Suprapubic skin (tissue), 4 donors: ENCODE measurements around the gene CACNA2D1. TPM values are rescaled to one million over a fixed set of nuclear protein-coding genes. Genes with fewer than 3 reads are reported as not detected.

Experiments used
- DNase-seq, 2 donors: peaks; one replicate each; pipeline ENCODE4 v3.0.0-alpha.2; 2019; ENCODE audit warnings: low spot score in 2 of 2
- H3K27ac ChIP-seq: fragments of 200-600 bp; sonication (generic); one replicate; pipeline ENCODE4 v1.5.1; 2019
- H3K27me3 ChIP-seq: fragments of 200-600 bp; sonication (generic); one replicate; pipeline ENCODE4 v1.5.1; 2019
- H3K36me3 ChIP-seq: fragments of 200-600 bp; sonication (generic); one replicate; pipeline ENCODE4 v1.5.1; 2019
- H3K4me1 ChIP-seq: fragments of 200-600 bp; sonication (generic); one replicate; pipeline ENCODE4 v1.5.1; 2019
- H3K4me3 ChIP-seq: fragments of 200-600 bp; sonication (generic); one replicate; pipeline ENCODE4 v1.5.1; 2019; ENCODE audit warnings: mild to moderate bottlenecking
- H3K9me3 ChIP-seq: fragments of 200-600 bp; sonication (generic); one replicate; pipeline ENCODE4 v1.5.1; 2019
- CTCF ChIP-seq, 2 donors: fragments of 200-600 bp in 1 of 2; fragments of 450-650 bp in 1 of 2; sonication (generic) in 1 of 2; IDR thresholded peaks; one replicate each; pipeline ENCODE4 v1.5.1; 2016 to 2019; ENCODE audit warnings: antibody characterized with exemption in 2 of 2, mild to moderate bottlenecking in 1 of 2, moderate library complexity in 1 of 2
- EP300 ChIP-seq: sonication (generic); formaldehyde crosslinking; IDR thresholded peaks from one replicate; pipeline ENCODE4 v1.6.1; 2017; ENCODE audit warnings: antibody characterized with exemption
- POLR2A ChIP-seq, 2 donors: fragments of 450-650 bp; IDR thresholded peaks; one replicate each; pipeline ENCODE4 v1.6.1; 2017; ENCODE audit warnings: antibody characterized with exemption in 2 of 2, mild to moderate bottlenecking in 2 of 2, moderate library complexity in 2 of 2
- POLR2AphosphoS5 ChIP-seq, 3 donors: sonication (generic); formaldehyde crosslinking; IDR thresholded peaks; one replicate each; pipeline ENCODE4 v1.6.1; 2017; ENCODE audit warnings: antibody characterized with exemption in 3 of 3
- WGBS: methylation state at CpG from one replicate; pipeline ENCODE4 v1.1.5; 2018; 5-methylcytosine and 5-hydroxymethylcytosine counted together
- total RNA-seq, 4 donors: library from RNA; depleted of rRNA; stranded (reverse); fragments of >200 nt; gene quantifications; one replicate each; pipeline ENCODE4 v1.1.0, GENCODE V29; 2016

Gene CACNA2D1
- total RNA-seq, 4 donors from 2014 or later = 9.3 to 16.9 (median 10.6) TPM

DNA sequence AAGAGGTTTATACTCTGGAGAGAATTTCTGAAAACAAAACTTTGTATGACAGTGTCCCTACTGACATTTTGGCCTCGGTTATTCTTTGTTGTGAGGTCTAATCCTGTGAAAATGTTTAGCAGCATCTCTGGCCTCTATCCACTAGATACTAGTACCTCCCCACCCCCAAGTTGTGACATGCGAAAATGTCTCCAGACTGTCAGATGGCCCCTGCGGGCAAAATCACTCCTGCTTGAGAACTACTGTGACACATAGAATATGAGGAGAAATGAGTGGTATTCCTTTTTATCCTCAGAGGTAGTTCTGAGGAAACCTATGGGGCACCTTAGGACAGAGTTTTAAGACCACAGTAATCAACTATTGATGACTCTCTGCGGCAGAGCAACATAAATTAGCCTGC lies 358.5 kb downstream of the CACNA2D1 start:
- TF ChIP-seq POLR2A (IDR thresholded peaks at IDR 0.05) = no peak
- TF ChIP-seq CTCF (IDR thresholded peaks at IDR 0.05) = no peak
- no peak for TF ChIP-seq POLR2AphosphoS5 (IDR thresholded peaks at IDR 0.05)
- no peak for TF ChIP-seq EP300

GRCh38 chr7:82081644-82082224 lies 361.8 kb downstream of the CACNA2D1 start:
- WGBS = 81% methylated on average over 9 of the region's 12 CpGs
- Histone ChIP-seq H3K4me1 (no peaks in the 10 kb centered on the region), H3K27ac (no peak overlapping the region), H3K9me3 (no peaks in the 10 kb centered on the region), H3K27me3 (no peaks in the 10 kb centered on the region), H3K4me3 (no peak overlapping the region), H3K36me3 (peaks cover 4% of the 10 kb centered on the region)
- no peak for TF ChIP-seq POLR2A (IDR thresholded peaks at IDR 0.05)
- no peak for TF ChIP-seq CTCF (IDR thresholded peaks at IDR 0.05)
- TF ChIP-seq POLR2AphosphoS5 (IDR thresholded peaks at IDR 0.05) = no peak
- no peak for TF ChIP-seq EP300
- no peak for DNase-seq

More for the DNA sequence above, 358.5 kb downstream of the CACNA2D1 start:
- Histone ChIP-seq H3K4me1 (no peaks in the 10 kb centered on the region), H3K36me3 (peaks cover 4% of the 10 kb centered on the region), H3K9me3 (no peaks in the 10 kb centered on the region), H3K4me3 (no peak overlapping the region), H3K27me3 (no peaks in the 10 kb centered on the region), H3K27ac (no peak overlapping the region)
- DNase-seq = no peak
- WGBS = 90% methylated on average over 4 of the region's 4 CpGs

DNA sequence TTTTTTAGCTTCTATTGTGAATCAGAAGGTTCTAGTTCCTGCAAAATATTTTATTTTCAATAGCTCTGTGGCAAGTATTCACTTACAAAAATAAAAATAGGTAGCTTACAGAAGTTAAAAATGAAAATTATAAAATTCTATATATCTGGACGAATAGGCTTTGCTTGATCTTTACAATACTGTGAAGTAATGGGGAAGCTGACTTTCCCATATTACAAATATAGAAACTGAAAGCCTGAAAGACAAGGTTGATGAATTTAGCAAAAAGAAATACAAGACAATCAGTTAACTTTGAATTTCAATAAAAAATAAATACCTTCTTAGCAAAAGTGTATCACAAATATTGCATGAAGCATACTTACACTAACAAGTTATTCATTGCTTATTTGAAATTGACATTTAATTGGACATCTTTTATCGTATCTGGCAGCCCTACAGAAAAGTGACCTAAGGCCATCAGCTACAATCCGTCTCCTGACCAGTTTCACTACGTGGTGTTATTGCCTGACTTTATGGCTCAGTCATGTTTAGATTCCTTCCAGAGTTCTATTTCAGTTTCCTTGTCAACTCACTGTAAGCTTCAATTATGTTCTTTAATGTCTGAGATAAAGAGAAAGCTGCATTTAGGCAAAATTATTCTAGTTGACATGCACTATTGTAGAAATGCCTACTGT lies 363.2 kb downstream of the CACNA2D1 start:
- Histone ChIP-seq H3K27me3 (no peaks in the 10 kb centered on the region), H3K36me3 (peaks cover 4% of the 10 kb centered on the region), H3K27ac (no peak overlapping the region), H3K9me3 (no peaks in the 10 kb centered on the region), H3K4me1 (no peaks in the 10 kb centered on the region), H3K4me3 (no peak overlapping the region)
- 62% methylated on average over 4 of the region's 4 CpGs for WGBS
- DNase-seq = no peak
- no peak for TF ChIP-seq EP300
- no peak for TF ChIP-seq CTCF (IDR thresholded peaks at IDR 0.05)
- no peak for TF ChIP-seq POLR2A (IDR thresholded peaks at IDR 0.05)
- no peak for TF ChIP-seq POLR2AphosphoS5 (IDR thresholded peaks at IDR 0.05)

GRCh38 chr7:82079527-82079926 lies 364.1 kb downstream of the CACNA2D1 start:
- WGBS = 98% methylated on average over 8 of the region's 8 CpGs
- no peak for TF ChIP-seq EP300
- TF ChIP-seq POLR2A (IDR thresholded peaks at IDR 0.05) = no peak
- no peak for TF ChIP-seq POLR2AphosphoS5 (IDR thresholded peaks at IDR 0.05)
- TF ChIP-seq CTCF (IDR thresholded peaks at IDR 0.05) = no peak
- Histone ChIP-seq H3K27me3 (no peaks in the 10 kb centered on the region), H3K27ac (no peak overlapping the region), H3K4me1 (no peaks in the 10 kb centered on the region), H3K4me3 (no peak overlapping the region), H3K36me3 (peaks cover 4% of the 10 kb centered on the region), H3K9me3 (no peaks in the 10 kb centered on the region)
- DNase-seq = no peak

DNA sequence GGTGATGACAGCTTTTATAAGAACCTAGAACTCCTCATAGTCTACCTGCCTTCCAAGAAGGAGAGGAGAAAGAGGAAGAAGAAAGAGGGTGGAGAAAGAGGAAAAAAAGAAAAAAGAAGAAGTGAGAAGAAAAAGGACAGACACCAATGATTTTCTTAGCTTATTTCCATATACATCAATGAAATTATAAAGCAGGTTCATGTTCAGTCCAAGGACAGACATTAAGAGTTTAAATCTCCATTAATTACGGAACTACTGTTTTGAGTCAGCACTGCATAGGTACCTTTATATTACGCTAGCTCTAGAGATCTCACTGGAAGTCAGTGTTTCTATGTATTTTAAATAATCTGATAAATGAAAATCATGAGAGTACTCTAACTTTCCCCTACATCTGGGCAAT lies 364.8 kb downstream of the CACNA2D1 start:
- Histone ChIP-seq H3K36me3 (peaks cover 4% of the 10 kb centered on the region), H3K4me3 (no peak overlapping the region), H3K27me3 (no peaks in the 10 kb centered on the region), H3K27ac (no peak overlapping the region), H3K9me3 (no peaks in the 10 kb centered on the region), H3K4me1 (no peaks in the 10 kb centered on the region)
- 94% methylated on average over 2 of the region's 2 CpGs for WGBS
- TF ChIP-seq EP300 = no peak
- TF ChIP-seq CTCF (IDR thresholded peaks at IDR 0.05) = no peak
- TF ChIP-seq POLR2A (IDR thresholded peaks at IDR 0.05) = no peak
- no peak for TF ChIP-seq POLR2AphosphoS5 (IDR thresholded peaks at IDR 0.05)
- DNase-seq = no peak
